CD4-positive, alpha-beta T cell treated with Interferon gamma for 1 hour (primary cell): Measurements from ENCODE around the gene MYOZ3.

Experiments used
- DNase-seq: peaks from one replicate; pipeline ENCODE4 v3.0.0-alpha.2; 2020

Gene MYOZ3

DNA sequence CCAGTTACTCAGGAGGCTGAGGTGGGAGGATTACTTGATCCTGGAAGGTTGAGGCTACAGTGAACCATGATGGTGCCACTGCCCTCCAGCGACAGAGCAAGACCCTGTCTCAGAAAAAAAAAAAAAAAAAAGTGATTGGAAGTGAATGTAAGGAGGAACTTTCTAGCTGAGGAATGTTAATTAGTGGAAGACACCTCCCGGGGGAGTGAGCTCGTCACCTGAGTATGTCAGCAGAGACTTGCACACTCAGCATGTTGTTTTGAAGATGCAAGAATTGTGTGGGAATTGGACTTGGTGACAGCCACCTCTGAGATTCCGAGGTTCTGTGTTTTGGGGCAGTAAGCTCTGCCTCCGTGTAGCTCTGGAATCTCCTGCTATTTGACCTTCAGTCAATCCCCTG lies 17.0 kb upstream of the MYOZ3 start:
- DNase-seq, result no peak

DNA sequence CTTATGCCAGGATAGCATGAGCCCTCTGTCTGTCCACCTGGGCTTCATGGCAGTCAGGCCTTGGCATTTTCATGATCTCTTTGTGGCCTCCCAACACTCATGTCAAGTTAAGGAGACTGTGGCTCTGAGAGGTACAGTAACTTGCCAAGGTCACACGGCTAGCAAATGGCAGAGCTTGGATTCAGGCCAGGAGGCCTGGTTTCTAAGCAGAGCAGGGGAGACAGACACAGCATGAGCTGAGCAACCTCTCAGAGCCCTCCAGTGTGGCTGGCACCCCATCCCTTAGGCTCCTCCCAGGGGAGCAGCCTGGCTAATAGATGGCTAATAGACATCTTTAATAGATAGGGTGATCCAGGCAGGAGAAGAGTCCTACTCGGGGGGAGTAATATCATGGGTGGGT lies 16.5 kb upstream of the MYOZ3 start:
- DNase-seq, result no peak

DNA sequence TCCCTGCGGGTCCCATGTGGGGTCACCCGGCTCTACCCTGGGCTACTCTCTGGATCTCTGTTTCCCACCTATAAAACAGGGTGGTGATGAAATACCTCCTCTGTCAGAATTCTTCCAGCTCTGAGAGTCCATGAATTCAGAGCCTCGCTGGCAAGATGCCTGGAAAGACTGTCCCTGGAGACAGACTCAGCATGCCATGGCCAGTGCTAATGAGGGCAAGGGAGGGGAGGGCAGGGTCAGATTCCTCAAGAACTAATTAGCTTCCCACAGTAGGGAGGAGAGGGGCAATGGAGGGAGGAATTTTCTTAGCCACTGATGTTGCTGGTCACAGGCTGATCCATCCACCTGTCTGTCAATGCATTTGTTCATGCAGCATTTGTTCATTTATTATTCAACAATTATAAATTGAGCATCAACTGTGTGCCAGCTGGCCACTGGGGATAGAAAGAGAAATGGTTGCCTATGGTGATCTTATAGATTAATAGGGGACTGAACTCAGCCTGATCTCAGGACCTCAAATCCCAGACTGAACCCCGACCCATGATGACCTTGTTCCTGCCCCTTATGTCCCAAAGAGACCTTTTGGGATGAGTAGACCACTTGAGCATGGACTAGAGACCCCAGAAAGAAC lies 15.9 kb upstream of the MYOZ3 start:
- DNase-seq, result no peak

- no peak for DNase-seq
Observed at GRCh38 chr5:150647275-150648251, 13.5 kb upstream of the MYOZ3 start.

DNA sequence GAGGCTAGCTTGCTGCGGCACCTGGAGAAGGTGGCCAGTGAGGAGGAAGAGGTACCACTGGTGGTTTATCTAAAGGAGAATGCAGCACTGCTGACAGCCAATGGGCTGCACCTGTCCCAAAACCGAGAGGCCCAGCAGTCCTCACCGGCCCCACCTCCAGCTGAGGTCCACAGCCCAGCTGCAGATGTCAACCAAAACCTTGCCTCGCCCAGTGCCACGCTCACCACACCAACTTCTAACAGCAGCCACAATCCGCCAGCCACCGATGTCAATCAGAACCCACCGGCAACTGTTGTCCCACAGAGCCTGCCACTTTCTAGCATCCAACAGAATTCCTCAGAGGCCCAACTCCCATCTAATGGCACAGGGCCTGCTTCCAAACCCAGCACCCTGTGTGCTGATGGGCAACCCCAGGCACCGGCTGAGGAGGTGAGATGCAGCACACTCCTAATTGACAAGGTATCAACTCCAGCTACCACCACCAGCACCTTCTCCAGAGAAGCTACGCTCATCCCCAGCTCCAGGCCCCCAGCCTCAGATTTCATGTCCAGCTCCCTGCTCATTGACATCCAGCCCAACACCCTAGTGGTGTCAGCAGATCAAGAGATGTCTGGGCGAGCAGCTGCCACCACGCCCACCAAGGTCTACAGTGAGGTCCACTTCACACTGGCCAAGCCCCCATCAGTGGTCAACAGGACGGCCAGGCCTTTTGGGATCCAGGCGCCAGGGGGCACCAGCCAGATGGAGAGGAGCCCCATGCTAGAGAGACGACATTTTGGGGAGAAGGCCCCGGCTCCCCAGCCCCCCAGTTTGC lies 12.6 kb upstream of the MYOZ3 start:
- DNase-seq, result no peak

GRCh38 chr5:150649108-150650020 lies 11.7 kb upstream of the MYOZ3 start:
- no peak for DNase-seq

DNA sequence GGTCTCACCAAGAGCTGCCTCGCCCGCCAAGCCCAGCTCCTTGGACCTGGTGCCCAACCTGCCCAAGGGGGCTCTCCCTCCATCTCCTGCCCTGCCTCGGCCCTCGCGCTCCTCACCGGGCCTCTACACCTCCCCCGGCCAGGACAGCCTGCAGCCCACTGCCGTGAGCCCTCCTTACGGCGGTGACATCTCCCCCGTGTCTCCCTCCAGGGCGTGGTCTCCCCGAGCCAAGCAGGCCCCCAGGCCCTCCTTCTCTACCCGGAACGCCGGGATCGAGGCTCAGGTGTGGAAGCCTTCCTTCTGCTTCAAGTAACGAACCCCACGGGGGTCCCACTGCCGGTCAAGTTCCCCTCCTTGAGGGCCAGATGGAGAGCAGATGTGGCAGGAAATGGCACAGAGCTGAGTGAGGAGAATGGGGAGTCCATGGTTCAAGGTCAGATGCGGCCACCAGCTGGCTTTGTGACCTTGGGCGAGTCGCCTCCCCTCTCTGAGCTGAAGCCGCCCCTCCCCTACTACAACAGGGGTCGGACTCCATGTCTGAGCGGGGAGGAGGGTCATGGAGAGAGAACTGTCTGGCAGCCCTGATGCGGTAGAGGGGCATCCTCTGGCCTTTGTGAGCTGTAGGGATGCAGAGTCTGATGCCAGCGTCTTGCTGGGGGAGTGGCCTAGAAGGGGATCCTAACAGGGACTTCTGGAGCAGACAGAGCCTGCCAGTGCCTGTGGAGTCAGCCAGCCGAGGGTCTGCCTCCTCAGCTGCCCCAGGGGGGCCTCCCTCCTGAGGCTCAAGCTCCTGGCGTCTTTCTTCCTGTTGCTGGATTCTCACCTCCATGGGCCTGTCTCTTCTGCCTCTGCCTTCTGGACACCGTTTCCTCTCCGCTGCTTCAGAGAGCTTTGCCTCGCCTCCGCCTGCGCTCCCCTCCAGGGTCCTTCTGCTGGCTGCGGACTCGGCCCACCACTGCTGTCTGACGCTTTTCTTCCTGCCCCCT lies 10.7 kb upstream of the MYOZ3 start:
- DNase-seq, result no peak

- no peak for DNase-seq
Observed at GRCh38 chr5:150651382-150651781, 9.7 kb upstream of the MYOZ3 start.

- no peak for DNase-seq
Observed at GRCh38 chr5:150651924-150652671, 9.0 kb upstream of the MYOZ3 start.

GRCh38 chr5:150653145-150653761 lies 7.8 kb upstream of the MYOZ3 start:
- no peak for DNase-seq

GRCh38 chr5:150653762-150654556 lies 7.1 kb upstream of the MYOZ3 start:
- no peak for DNase-seq

GRCh38 chr5:150655221-150655620 lies 5.8 kb upstream of the MYOZ3 start:
- DNase-seq, result no peak

- peak; percentile 83 for DNase-seq
Observed at GRCh38 chr5:150656191-150657132, 4.6 kb upstream of the MYOZ3 start.

- no peak for DNase-seq
Observed at GRCh38 chr5:150658121-150658520, 2.9 kb upstream of the MYOZ3 start.

DNA sequence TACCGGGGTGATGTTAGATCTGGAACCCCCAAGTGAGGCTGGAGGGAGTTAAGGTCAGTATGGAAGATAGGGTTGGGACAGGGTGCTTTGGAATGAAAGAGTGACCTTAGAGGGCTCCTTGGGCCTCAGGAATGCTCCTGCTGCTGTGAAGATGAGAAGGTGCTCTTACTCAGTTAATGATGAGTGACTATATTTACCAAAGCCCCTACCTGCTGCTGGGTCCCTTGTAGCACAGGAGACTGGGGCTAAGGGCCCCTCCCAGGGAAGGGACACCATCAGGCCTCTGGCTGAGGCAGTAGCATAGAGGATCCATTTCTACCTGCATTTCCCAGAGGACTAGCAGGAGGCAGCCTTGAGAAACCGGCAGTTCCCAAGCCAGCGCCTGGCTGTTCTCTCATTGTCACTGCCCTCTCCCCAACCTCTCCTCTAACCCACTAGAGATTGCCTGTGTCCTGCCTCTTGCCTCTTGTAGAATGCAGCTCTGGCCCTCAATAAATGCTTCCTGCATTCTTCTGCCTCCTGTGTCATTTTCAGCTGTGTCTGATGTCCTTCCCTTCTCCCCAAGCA lies 2.3 kb upstream of the MYOZ3 start:
- DNase-seq, result no peak

- DNase-seq, result no peak
Observed at GRCh38 chr5:150659360-150660107, 1.5 kb upstream of the MYOZ3 start.
